ENCODE data around the gene CELSR1. TPM values are rescaled to one million over a fixed set of nuclear protein-coding genes. Genes with fewer than 3 reads are reported as not detected.

The CELSR1 gene
- total and polyA plus RNA-seq, 2 of the 13 experiments (the other 11 are each of a cell fraction or from before 2014, with no cell fraction given), result 0.78 to 1.8 TPM

GRCh38 chr22:46547883-46548244 lies 10.4 kb upstream of the CELSR1 start (continued):
- TF ChIP-seq DZIP1 (CRISPR knock-in tag; IDR thresholded peaks at IDR 0.05) (no peak), STAG1 (CRISPR knock-in tag; IDR thresholded peaks at IDR 0.05) (no peak), SAFB2 (CRISPR knock-in tag; IDR thresholded peaks at IDR 0.05; ENCODE audit: borderline replicate concordance, low read depth) (no peak), BCL3 (CRISPR knock-in tag; IDR thresholded peaks at IDR 0.05) (no peak), THYN1 (CRISPR knock-in tag; IDR thresholded peaks at IDR 0.05; ENCODE audit: borderline replicate concordance, low read depth) (no peak), CCDC6 (CRISPR knock-in tag; IDR thresholded peaks at IDR 0.05) (no peak), AHDC1 (CRISPR knock-in tag; IDR thresholded peaks at IDR 0.05; ENCODE audit: borderline replicate concordance) (no peak), EED (CRISPR knock-in tag; IDR thresholded peaks at IDR 0.05) (no peak), BRCA1 (CRISPR knock-in tag; IDR thresholded peaks at IDR 0.05) (no peak), TCF7L2 (IDR thresholded peaks at IDR 0.05; ENCODE audit: low read depth, low read length) (no peak), U2AF2 (IDR thresholded peaks at IDR 0.05; ENCODE audit: low read depth, low read length) (no peak), ZNF260 (CRISPR knock-in tag; IDR thresholded peaks at IDR 0.05; ENCODE audit: borderline replicate concordance, low read depth) (no peak), ZNF451 (CRISPR knock-in tag; IDR thresholded peaks at IDR 0.05) (no peak), ZNF512B (CRISPR knock-in tag; IDR thresholded peaks at IDR 0.05; ENCODE audit: borderline replicate concordance) (no peak), ZNF775 (CRISPR knock-in tag; IDR thresholded peaks at IDR 0.05; ENCODE audit: borderline replicate concordance) (no peak), ZNF747 (CRISPR knock-in tag; IDR thresholded peaks at IDR 0.05; ENCODE audit: borderline replicate concordance) (no peak), HMG20B (CRISPR knock-in tag; conservative IDR thresholded peaks at IDR 0.05) (no peak)
